OCI-LY1 (cell line): ENCODE results near the gene KCNT2.

Experiments
- H2AFZ ChIP-seq: fragments of 200-600 bp; sonication (generic), shearing (Covaris generic); 2 replicates; pipeline ENCODE4 v1.6.0; 2014; ENCODE audit warnings: antibody characterized with exemption, mild to moderate bottlenecking, low read length
- H3F3A ChIP-seq: fragments of 200-600 bp; sonication (generic), shearing (Covaris generic); 2 replicates; pipeline ENCODE4 v1.6.0; 2014; ENCODE audit warnings: mild to moderate bottlenecking, antibody characterized with exemption, low read length, moderate library complexity; ENCODE audit not compliant: insufficient read depth
- H3K27ac ChIP-seq: fragments of 200-600 bp; sonication (generic); 2 replicates; pipeline ENCODE4 v1.5.1; 2014; ENCODE audit warnings: low read length, mixed run types, mild to moderate bottlenecking, low read depth; ENCODE audit not compliant: poor library complexity, severe bottlenecking
- H3K27me3 ChIP-seq: fragments of 200-600 bp; sonication (generic); 2 replicates; pipeline ENCODE4 v1.6.0; 2014; ENCODE audit warnings: antibody characterized with exemption, mild to moderate bottlenecking, low read length, moderate library complexity; ENCODE audit not compliant: insufficient read depth
- H3K36me3 ChIP-seq: fragments of 200-600 bp; sonication (generic); 2 replicates; pipeline ENCODE4 v1.6.1; 2014; ENCODE audit warnings: mild to moderate bottlenecking, antibody characterized with exemption, low read length, moderate library complexity, mixed read lengths; ENCODE audit not compliant: insufficient read depth
- H3K4me1 ChIP-seq: fragments of 200-600 bp; sonication (generic); 2 replicates; pipeline ENCODE4 v1.5.1; 2014; ENCODE audit warnings: mild to moderate bottlenecking, low read length, moderate library complexity; ENCODE audit not compliant: insufficient read depth, severe bottlenecking
- H3K4me2 ChIP-seq: fragments of 200-600 bp; sonication (generic), shearing (Covaris generic); 2 replicates; pipeline ENCODE4 v1.6.1; 2014; ENCODE audit warnings: low read length
- H3K4me3 ChIP-seq: fragments of 200-600 bp; sonication (generic); 2 replicates; pipeline ENCODE4 v1.5.1; 2014; ENCODE audit warnings: low read length, low read depth, mild to moderate bottlenecking, mixed read lengths; ENCODE audit not compliant: poor library complexity, severe bottlenecking
- H3K79me2 ChIP-seq: fragments of 200-600 bp; shearing (Covaris generic); 2 replicates; pipeline ENCODE4 v1.6.1; 2016; ENCODE audit warnings: mixed run types, low read length, mixed read lengths; ENCODE audit not compliant: insufficient read depth
- H3K9ac ChIP-seq: fragments of 200-600 bp; sonication (generic), shearing (Covaris generic); 2 replicates; pipeline ENCODE4 v1.6.1; 2014; ENCODE audit warnings: mild to moderate bottlenecking, low read length, mixed read lengths
- H3K9me2 ChIP-seq: fragments of 200-600 bp; sonication (generic), shearing (Covaris generic); 2 replicates; pipeline ENCODE4 v1.6.1; 2014; ENCODE audit warnings: low read depth, mild to moderate bottlenecking, low read length, mixed read lengths
- H3K9me3 ChIP-seq: fragments of 200-600 bp; shearing (Covaris generic); 2 replicates; pipeline ENCODE4 v1.6.1; 2014; ENCODE audit warnings: low read length, mixed read lengths
- H4K20me1 ChIP-seq: fragments of 200-600 bp; sonication (generic), shearing (Covaris generic); 2 replicates; pipeline ENCODE4 v1.6.0; 2016; ENCODE audit warnings: mild to moderate bottlenecking, low read length; ENCODE audit not compliant: insufficient read depth
- CTCF ChIP-seq: fragments of 200-600 bp; sonication (generic), shearing (Covaris generic); IDR thresholded peaks from 2 replicates; pipeline ENCODE4 v1.5.1; 2017; ENCODE audit warnings: mild to moderate bottlenecking, antibody characterized with exemption, low read length, moderate library complexity, mixed read lengths
- EZH2 ChIP-seq: fragments of 200-600 bp; sonication (generic), shearing (Covaris generic); IDR thresholded peaks from 2 replicates; pipeline ENCODE4 v1.8.0; 2017; ENCODE audit warnings: borderline replicate concordance, mixed run types, mild to moderate bottlenecking, antibody characterized with exemption, low read length, moderate library complexity, mixed read lengths

The KCNT2 gene

GRCh38 chr1:196393282-196393681 lies 215.0 kb downstream of the KCNT2 start:
- no peaks in the 10 kb centered on the region for H3K9me3 ChIP-seq
- H2AFZ ChIP-seq, result no peak overlapping the region
- no peaks in the 10 kb centered on the region for H3K4me1 ChIP-seq
- no peak overlapping the region for H3K27ac ChIP-seq
- H3K4me2 ChIP-seq, result no peak overlapping the region
- no peak overlapping the region for H3K9ac ChIP-seq
- no peaks in the 10 kb centered on the region for H3K9me2 ChIP-seq
- no peak overlapping the region for H3K4me3 ChIP-seq
- H3K79me2 ChIP-seq, result no peaks in the 10 kb centered on the region
- H4K20me1 ChIP-seq, result no peaks in the 10 kb centered on the region
- no peaks in the 10 kb centered on the region for H3K36me3 ChIP-seq
- TF ChIP-seq CTCF (no peak), EZH2 (no peak)
- no peaks in the 10 kb centered on the region for H3K27me3 ChIP-seq
- no peaks in the 10 kb centered on the region for H3F3A ChIP-seq

DNA sequence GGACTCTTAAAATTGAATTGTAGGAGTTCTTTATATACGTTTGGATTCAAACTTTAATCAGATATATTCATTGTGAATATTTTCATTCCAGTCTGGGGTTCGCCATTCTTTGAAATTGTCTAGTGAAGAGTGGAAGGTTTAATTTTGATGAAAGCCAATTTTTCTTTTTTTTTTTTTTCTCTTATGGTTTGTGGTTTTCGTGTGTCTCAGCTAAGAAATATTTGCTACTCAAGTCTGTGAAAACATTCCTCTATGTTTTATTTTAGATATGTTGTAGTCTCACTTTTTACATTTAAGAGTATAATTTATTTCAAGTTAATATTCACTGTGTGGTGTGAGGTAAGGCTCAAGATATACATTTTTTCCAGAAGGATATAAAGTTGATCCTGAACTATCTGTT lies 220.5 kb downstream of the KCNT2 start:
- Histone ChIP-seq H3K36me3 (no peaks in the 10 kb centered on the region), H3K27me3 (no peaks in the 10 kb centered on the region), H3K9me3 (no peaks in the 10 kb centered on the region), H3K4me1 (no peaks in the 10 kb centered on the region), H3K4me3 (no peak overlapping the region), H4K20me1 (no peaks in the 10 kb centered on the region), H2AFZ (no peak overlapping the region), H3K27ac (no peak overlapping the region), H3K4me2 (no peak overlapping the region), H3F3A (no peaks in the 10 kb centered on the region), H3K9ac (no peak overlapping the region), H3K79me2 (no peaks in the 10 kb centered on the region), H3K9me2 (no peaks in the 10 kb centered on the region)
- TF ChIP-seq EZH2, result no peak
- TF ChIP-seq CTCF, result no peak

- H3K79me2 ChIP-seq, result no peaks in the 10 kb centered on the region
- no peaks in the 10 kb centered on the region for H3K9me2 ChIP-seq
- H3K4me1 ChIP-seq, result no peaks in the 10 kb centered on the region
Measured at GRCh38 chr1:196385109-196385508, 223.1 kb downstream of the KCNT2 start.

More at GRCh38 chr1:196385109-196385508, 223.1 kb downstream of the KCNT2 start:
- Histone ChIP-seq H3F3A (no peaks in the 10 kb centered on the region), H3K9me3 (no peaks in the 10 kb centered on the region), H3K27ac (no peak overlapping the region), H2AFZ (no peak overlapping the region), H3K27me3 (no peaks in the 10 kb centered on the region), H3K4me3 (no peak overlapping the region), H3K9ac (no peak overlapping the region), H3K36me3 (no peaks in the 10 kb centered on the region), H3K4me2 (no peak overlapping the region), H4K20me1 (no peaks in the 10 kb centered on the region)
- TF ChIP-seq CTCF (no peak), EZH2 (no peak)
